Tibial nerve (tissue), 4 donors: Measurements from ENCODE around the gene CLTCL1. TPM values are rescaled to one million over a fixed set of nuclear protein-coding genes. Genes with fewer than 3 reads are reported as not detected.

Experiments
- DNase-seq, 2 donors: peaks; one replicate each; pipeline ENCODE4 v3.0.0-alpha.2; 2019; ENCODE audit warnings: low spot score in 2 of 2
- H3K27ac ChIP-seq, 4 donors: fragments of 200-600 bp; sonication (generic) in 3 of 4; one replicate each; pipeline ENCODE4 v1.5.1; 2017 to 2019; ENCODE audit warnings: mild to moderate bottlenecking in 1 of 4
- H3K27me3 ChIP-seq, 2 donors: fragments of 200-600 bp; sonication (generic) in 1 of 2; one replicate each; pipeline versions ENCODE4 v1.5.1 to v1.6.0; 2017 to 2019
- H3K36me3 ChIP-seq, 3 donors: fragments of 200-600 bp; sonication (generic); one replicate each; pipeline ENCODE4 v1.5.1; 2018 to 2019
- H3K4me1 ChIP-seq, 4 donors: fragments of 200-600 bp; sonication (generic) in 3 of 4; one replicate each; pipeline ENCODE4 v1.5.1; 2017 to 2019
- H3K4me3 ChIP-seq, 4 donors: fragments of 200-600 bp; sonication (generic) in 3 of 4; one replicate each; pipeline ENCODE4 v1.5.1; 2017 to 2019; ENCODE audit warnings: mild to moderate bottlenecking in 1 of 4, moderate library complexity in 1 of 4
- H3K9me3 ChIP-seq, 4 donors: fragments of 200-600 bp; sonication (generic) in 3 of 4; one replicate each; pipeline ENCODE4 v1.5.1; 2017 to 2019
- EP300 ChIP-seq, 2 donors: sonication (generic); formaldehyde crosslinking; IDR thresholded peaks; one replicate each; pipeline ENCODE4 v1.6.1; 2017; ENCODE audit warnings: antibody characterized with exemption in 2 of 2, mild to moderate bottlenecking in 1 of 2
- POLR2A ChIP-seq, 2 donors: fragments of 450-650 bp; IDR thresholded peaks; one replicate each; pipeline ENCODE4 v1.6.1; 2017; ENCODE audit warnings: antibody characterized with exemption in 2 of 2, mild to moderate bottlenecking in 2 of 2, moderate library complexity in 2 of 2
- WGBS, 2 donors: methylation state at CpG; one replicate each; pipeline ENCODE4 v1.1.5; 2018; 5-methylcytosine and 5-hydroxymethylcytosine counted together
- total RNA-seq, 4 donors: library from RNA; depleted of rRNA; stranded (reverse); fragments of >200 nt; gene quantifications; one replicate each; pipeline ENCODE4 v1.1.0, GENCODE V29; 2016
- TF ChIP-seq, protein P1 (sequence below), 5 experiments: fragments of 200-600 bp in 3 of 5; fragments of 450-650 bp in 2 of 5; sonication (generic) in 3 of 5; IDR thresholded peaks; one replicate each; pipeline ENCODE4 v1.5.1; 2016 to 2019; ENCODE audit warnings: antibody characterized with exemption in 5 of 5, mild to moderate bottlenecking in 3 of 5, moderate library complexity in 2 of 5

CLTCL1 gene
- total RNA-seq, 4 donors from 2014 or later = 22.6 to 35.9 (median 26.8) TPM

DNA sequence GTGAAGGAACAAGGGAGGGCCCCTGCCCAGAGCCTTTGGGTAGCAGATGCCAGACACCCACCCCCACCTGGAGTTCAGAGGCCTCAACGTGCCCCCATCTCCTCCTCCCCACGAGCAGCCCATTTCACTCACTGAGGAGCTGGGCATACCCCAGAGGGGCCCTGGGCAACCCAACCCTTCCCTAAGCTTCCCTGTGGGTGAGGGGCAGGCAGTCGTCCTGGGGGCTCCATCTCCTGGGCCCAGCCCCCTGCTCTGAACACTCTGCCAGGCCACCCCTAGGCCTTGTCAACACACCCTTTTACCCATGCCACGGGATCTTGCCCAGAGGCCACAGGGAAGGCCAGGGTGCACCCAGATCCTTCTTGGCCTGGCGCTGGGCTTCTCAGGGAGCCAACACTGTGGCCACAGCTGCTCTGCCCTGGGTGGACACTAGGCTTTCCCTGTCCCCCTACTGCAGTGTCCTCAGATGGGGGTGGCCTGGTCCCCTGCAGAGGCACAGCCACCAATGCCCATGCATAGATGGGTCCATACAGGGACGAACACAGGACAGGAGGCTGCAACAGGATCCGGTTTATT lies 116.4 kb downstream of the CLTCL1 start:
- 58 to 84% methylated on average over 5 to 7 of the region's 7 CpGs for WGBS, 2 donors
- Histone ChIP-seq H3K27ac (peak overlapping the region in 2 of 4 donors; percentile 35 to 40), H3K27me3 (no peaks in the 10 kb centered on the region), H3K4me1 (peaks cover 0 to 82% (median 47%) of the 10 kb centered on the region in 4 donors), H3K9me3 (no peaks in the 10 kb centered on the region), H3K36me3 (peaks cover 0 to 17% (median 0%) of the 10 kb centered on the region in 3 donors), H3K4me3 (no peak overlapping the region)
- TF ChIP-seq EP300 (IDR thresholded peaks at IDR 0.05) = no peak
- no peak for DNase-seq

DNA sequence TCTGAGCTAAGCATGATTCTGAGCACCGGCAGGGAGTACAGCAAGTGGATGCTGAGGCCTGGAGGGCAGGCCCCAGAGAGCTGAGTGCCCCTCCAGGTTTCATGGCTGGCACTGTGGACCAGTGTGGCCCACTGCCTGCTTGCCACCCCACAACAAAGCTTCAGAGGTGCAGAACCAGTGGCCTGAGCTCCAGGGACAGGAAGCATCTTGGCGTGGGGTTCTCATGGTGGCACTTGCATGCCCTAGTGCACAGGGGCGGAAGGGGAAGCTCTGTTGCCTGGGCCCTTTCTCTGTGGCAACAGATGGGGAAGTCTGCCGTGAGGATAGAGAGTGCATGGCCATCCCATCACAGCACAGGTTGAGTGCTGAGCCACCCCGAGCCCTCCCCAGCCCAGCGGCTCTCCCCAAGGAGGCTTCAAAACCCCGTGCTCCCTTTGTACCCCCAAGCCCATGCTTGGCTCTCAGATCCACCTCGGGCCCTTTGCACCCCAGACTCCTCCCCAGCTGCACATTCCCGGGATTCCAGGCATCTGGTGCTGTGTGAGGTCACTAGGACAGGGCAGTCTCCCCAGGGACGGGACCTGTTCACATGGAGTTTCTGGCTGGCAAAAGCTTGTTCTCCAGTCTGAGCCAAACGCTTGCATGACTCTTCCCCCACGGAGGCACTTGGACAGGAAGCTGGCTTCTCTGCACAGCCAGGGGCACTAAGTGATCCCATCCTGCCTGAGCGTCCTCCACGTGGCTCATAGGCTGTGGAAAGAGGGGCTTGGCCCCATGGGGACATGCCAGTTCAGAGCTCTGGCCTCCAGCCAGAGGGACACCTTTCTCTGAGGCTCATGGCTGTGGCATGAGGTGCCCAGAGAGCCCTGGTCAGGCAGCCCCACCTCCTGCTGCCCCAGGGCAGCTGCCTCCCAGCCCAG lies 117.2 kb downstream of the CLTCL1 start:
- Histone ChIP-seq H3K4me1 (peaks cover 0 to 84% (median 53%) of the 10 kb centered on the region in 4 donors), H3K27ac (peak overlapping the region in 2 of 4 donors; percentile 35 to 40), H3K4me3 (no peak overlapping the region), H3K9me3 (no peaks in the 10 kb centered on the region), H3K27me3 (peaks cover 0 to 5% of the 10 kb centered on the region in 2 donors), H3K36me3 (peaks cover 0 to 17% (median 0%) of the 10 kb centered on the region in 3 donors)
- TF ChIP-seq POLR2A (IDR thresholded peaks at IDR 0.05) (no peak), EP300 (IDR thresholded peaks at IDR 0.05) (no peak)
- TF ChIP-seq, protein P1, sequence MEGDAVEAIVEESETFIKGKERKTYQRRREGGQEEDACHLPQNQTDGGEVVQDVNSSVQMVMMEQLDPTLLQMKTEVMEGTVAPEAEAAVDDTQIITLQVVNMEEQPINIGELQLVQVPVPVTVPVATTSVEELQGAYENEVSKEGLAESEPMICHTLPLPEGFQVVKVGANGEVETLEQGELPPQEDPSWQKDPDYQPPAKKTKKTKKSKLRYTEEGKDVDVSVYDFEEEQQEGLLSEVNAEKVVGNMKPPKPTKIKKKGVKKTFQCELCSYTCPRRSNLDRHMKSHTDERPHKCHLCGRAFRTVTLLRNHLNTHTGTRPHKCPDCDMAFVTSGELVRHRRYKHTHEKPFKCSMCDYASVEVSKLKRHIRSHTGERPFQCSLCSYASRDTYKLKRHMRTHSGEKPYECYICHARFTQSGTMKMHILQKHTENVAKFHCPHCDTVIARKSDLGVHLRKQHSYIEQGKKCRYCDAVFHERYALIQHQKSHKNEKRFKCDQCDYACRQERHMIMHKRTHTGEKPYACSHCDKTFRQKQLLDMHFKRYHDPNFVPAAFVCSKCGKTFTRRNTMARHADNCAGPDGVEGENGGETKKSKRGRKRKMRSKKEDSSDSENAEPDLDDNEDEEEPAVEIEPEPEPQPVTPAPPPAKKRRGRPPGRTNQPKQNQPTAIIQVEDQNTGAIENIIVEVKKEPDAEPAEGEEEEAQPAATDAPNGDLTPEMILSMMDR (IDR thresholded peaks at IDR 0.05) = no peak
- peak in 1 of 2 donors; percentile 68 for DNase-seq
- WGBS, 2 donors = 46 to 48% methylated on average over 10 to 12 of the region's 14 CpGs

DNA sequence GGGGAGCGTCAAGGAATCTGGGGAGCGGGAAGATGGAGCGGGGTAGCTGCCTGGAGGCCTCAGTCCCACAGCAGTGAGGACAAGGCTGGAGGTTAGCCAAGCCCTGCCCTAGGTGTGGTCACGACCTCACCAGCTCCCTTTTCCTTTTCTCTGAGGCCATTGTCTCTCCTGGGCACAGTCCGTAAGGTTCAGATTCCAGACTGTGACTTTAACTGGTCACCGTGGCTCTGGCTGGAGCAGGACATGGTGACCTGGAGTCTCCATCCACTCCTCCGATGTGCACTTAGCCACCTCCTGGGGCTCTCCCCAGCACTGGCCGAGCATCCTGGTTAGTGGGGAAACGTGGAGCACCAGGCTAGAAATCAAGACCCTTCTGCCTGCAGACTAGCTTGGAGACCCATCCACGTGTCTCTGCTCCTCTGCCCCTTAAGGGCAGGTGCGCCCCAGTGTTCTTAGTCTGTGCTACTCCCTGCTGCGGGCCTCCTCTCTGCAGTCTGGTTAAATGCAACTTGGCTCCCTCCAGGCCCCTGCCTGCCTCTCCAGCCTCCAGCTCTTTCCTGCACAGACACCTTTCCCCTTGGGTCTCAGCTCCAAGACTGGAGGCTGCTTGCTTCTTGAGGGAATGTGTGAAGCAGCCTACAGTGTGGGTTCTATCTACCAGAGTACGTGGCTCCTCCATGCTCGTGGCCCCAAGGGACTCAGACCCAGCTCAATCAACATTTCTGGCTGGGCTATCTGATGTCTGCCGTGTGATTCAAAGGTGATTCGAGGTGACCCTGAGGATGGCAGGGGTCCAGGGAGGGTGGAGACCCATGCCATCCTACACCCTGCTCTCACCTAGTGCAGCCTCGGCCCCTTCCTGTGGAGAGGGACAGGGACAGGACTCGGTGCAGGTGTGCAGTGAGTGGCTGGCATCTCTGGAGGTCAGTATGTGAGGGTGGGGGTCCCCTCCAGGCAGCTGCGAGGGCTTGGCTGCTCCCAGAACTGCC lies 118.2 kb downstream of the CLTCL1 start:
- H3K4me3 ChIP-seq = no peak overlapping the region
- peaks cover 0 to 17% (median 0%) of the 10 kb centered on the region in 3 donors for H3K36me3 ChIP-seq
- DNase-seq = no peak
- TF ChIP-seq, protein P1 (IDR thresholded peaks at IDR 0.05) = no peak
- TF ChIP-seq POLR2A (IDR thresholded peaks at IDR 0.05) = no peak
- no peak for TF ChIP-seq EP300 (IDR thresholded peaks at IDR 0.05)
- peaks cover 0 to 86% (median 55%) of the 10 kb centered on the region in 4 donors for H3K4me1 ChIP-seq
- H3K27ac ChIP-seq = peak overlapping the region in 1 of 4 donors; percentile 96
- peaks cover 0 to 16% of the 10 kb centered on the region in 2 donors for H3K27me3 ChIP-seq
- no peaks in the 10 kb centered on the region for H3K9me3 ChIP-seq
- 69 to 76% methylated on average over 19 of the region's 19 CpGs for WGBS, 2 donors

DNA sequence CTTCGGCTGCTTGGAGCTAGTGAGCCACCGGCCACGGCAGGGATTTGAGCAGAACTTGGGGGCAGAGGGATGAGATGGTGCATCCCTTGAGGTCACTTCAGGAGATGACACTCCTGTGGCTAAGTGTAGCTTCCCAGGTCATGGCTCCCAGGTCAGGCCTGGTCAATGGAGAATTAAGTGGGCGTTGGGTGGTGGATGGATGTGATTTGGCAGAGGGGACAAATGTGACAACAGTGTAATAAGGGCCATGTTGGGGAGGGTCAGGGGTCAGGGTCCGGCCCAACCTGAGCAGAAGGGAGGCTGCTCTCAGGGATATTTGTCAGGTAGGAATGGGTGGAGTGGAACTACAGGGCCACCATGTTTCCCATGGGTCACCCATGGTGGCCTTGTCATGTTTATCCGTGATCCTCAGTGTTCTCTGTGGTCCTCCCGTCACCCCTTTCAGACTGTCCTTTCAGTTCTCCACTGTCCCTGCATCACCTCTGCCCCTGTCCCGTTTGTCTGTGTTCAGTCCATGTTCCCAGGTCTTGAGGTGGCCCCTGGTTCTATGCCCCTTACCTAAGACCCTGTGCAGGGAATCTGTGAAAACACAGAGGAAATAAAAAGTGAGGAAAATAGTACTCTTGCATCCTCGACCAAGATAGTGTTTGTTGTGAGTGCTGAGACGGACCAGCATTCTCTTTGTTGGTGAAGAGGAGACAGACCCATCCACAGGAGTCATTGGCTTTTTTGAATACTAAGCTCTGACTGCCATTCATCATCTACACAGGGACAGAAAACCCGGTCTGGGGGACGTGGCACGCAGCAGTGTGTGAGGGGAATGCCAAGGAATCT lies 119.1 kb downstream of the CLTCL1 start:
- Histone ChIP-seq H3K27ac (peak overlapping the region; percentile 87 to 96 (median 94)), H3K4me3 (peak overlapping the region; percentile 90 to 100 (median 98)), H3K27me3 (peaks cover 0 to 25% of the 10 kb centered on the region in 2 donors), H3K4me1 (peaks cover 0 to 80% (median 51%) of the 10 kb centered on the region in 4 donors), H3K36me3 (peaks cover 0 to 17% (median 0%) of the 10 kb centered on the region in 3 donors), H3K9me3 (no peaks in the 10 kb centered on the region)
- WGBS, 2 donors = 42 to 50% methylated on average over 10 of the region's 13 CpGs
- no peak for DNase-seq
- TF ChIP-seq POLR2A (IDR thresholded peaks at IDR 0.05) = no peak
- TF ChIP-seq EP300 (IDR thresholded peaks at IDR 0.05) = no peak
- TF ChIP-seq, protein P1 (IDR thresholded peaks at IDR 0.05) = no peak
